KMS-11 (cell line): ENCODE measurements around the gene CFAP221.

Experiments
- H2AFZ ChIP-seq: fragments of 200-600 bp; sonication (generic); 2 replicates; pipeline ENCODE4 v1.6.1; 2016; ENCODE audit warnings: antibody characterized with exemption, mixed run types, low read depth
- H3K27ac ChIP-seq: fragments of 200-600 bp; sonication (generic); 2 replicates; pipeline ENCODE4 v1.6.1; 2016; ENCODE audit warnings: mild to moderate bottlenecking, mixed run types
- H3K27me3 ChIP-seq: fragments of 200-600 bp; sonication (generic); 2 replicates; pipeline ENCODE4 v1.6.1; 2017; ENCODE audit warnings: mild to moderate bottlenecking, low read depth, mixed run types, moderate library complexity; ENCODE audit not compliant: insufficient read depth
- H3K36me3 ChIP-seq: fragments of 200-600 bp; sonication (generic); 2 replicates; pipeline ENCODE4 v1.6.1; 2017; ENCODE audit warnings: mild to moderate bottlenecking, mixed run types; ENCODE audit not compliant: insufficient read depth
- H3K4me1 ChIP-seq: fragments of 200-600 bp; sonication (generic); 2 replicates; pipeline ENCODE4 v1.6.1; 2016; ENCODE audit warnings: mild to moderate bottlenecking, low read depth, mixed run types; ENCODE audit not compliant: poor library complexity, severe bottlenecking
- H3K4me2 ChIP-seq: fragments of 200-600 bp; sonication (generic); 2 replicates; pipeline ENCODE4 v1.7.0; 2016; ENCODE audit warnings: mild to moderate bottlenecking, mixed run types
- H3K4me3 ChIP-seq: fragments of 200-600 bp; sonication (generic); IDR thresholded peaks from 2 replicates; pipeline ENCODE4 v1.6.1; 2017; ENCODE audit warnings: low read depth, low read length, mixed read lengths; ENCODE audit not compliant: insufficient read depth
- H3K79me2 ChIP-seq: fragments of 200-600 bp; sonication (generic); 2 replicates; pipeline ENCODE4 v1.6.1; 2016; ENCODE audit warnings: low read depth, mixed run types; ENCODE audit not compliant: insufficient read depth
- H3K9ac ChIP-seq: fragments of 200-600 bp; sonication (generic); 2 replicates; pipeline ENCODE4 v1.6.1; 2016; ENCODE audit warnings: mild to moderate bottlenecking, mixed run types
- H4K20me1 ChIP-seq: fragments of 200-600 bp; sonication (generic); 2 replicates; pipeline ENCODE4 v1.6.1; 2016; ENCODE audit warnings: mild to moderate bottlenecking, mixed run types; ENCODE audit not compliant: insufficient read depth
- CTCF ChIP-seq: fragments of 200-600 bp; sonication (generic); conservative IDR thresholded peaks from 2 replicates; pipeline ENCODE4 v1.6.1; 2017; ENCODE audit warnings: low read depth, mild to moderate bottlenecking, antibody characterized with exemption, low read length, moderate library complexity, mixed read lengths

CFAP221 gene

GRCh38 chr2:119688616-119689015 is 144.4 kb downstream of the CFAP221 start:
- no peak overlapping the region for H3K4me2 ChIP-seq
- H4K20me1 ChIP-seq, result no peaks in the 10 kb centered on the region
- H2AFZ ChIP-seq, result no peak overlapping the region
- no peaks in the 10 kb centered on the region for H3K79me2 ChIP-seq
- TF ChIP-seq CTCF, result no peak
- no peak overlapping the region for H3K4me3 ChIP-seq
- no peaks in the 10 kb centered on the region for H3K27me3 ChIP-seq
- no peaks in the 10 kb centered on the region for H3K4me1 ChIP-seq
- no peaks in the 10 kb centered on the region for H3K36me3 ChIP-seq
- no peak overlapping the region for H3K27ac ChIP-seq
- H3K9ac ChIP-seq, result no peak overlapping the region

- no peaks in the 10 kb centered on the region for H3K36me3 ChIP-seq
- no peaks in the 10 kb centered on the region for H3K27me3 ChIP-seq
- no peak overlapping the region for H3K9ac ChIP-seq
- no peak overlapping the region for H3K4me2 ChIP-seq
- H3K27ac ChIP-seq, result no peak overlapping the region
- no peak for TF ChIP-seq CTCF
- no peaks in the 10 kb centered on the region for H4K20me1 ChIP-seq
- no peak overlapping the region for H3K4me3 ChIP-seq
- H3K79me2 ChIP-seq, result no peaks in the 10 kb centered on the region
- H3K4me1 ChIP-seq, result peaks cover 1% of the 10 kb centered on the region
- no peak overlapping the region for H2AFZ ChIP-seq
Observed at GRCh38 chr2:119689218-119689617, 145.0 kb downstream of the CFAP221 start.

GRCh38 chr2:119691189-119691588 is 146.9 kb downstream of the CFAP221 start:
- Histone ChIP-seq H3K9ac (no peak overlapping the region), H3K4me3 (no peak overlapping the region), H3K27ac (no peak overlapping the region), H3K4me1 (peaks cover 18% of the 10 kb centered on the region), H4K20me1 (no peaks in the 10 kb centered on the region), H3K36me3 (no peaks in the 10 kb centered on the region), H2AFZ (no peak overlapping the region), H3K79me2 (no peaks in the 10 kb centered on the region), H3K4me2 (no peak overlapping the region), H3K27me3 (no peaks in the 10 kb centered on the region)
- no peak for TF ChIP-seq CTCF

- Histone ChIP-seq H2AFZ (no peak overlapping the region), H3K4me3 (no peak overlapping the region), H3K27ac (no peak overlapping the region), H4K20me1 (no peaks in the 10 kb centered on the region), H3K36me3 (no peaks in the 10 kb centered on the region), H3K4me1 (peaks cover 18% of the 10 kb centered on the region), H3K79me2 (no peaks in the 10 kb centered on the region), H3K27me3 (no peaks in the 10 kb centered on the region), H3K9ac (no peak overlapping the region), H3K4me2 (no peak overlapping the region)
- TF ChIP-seq CTCF, result no peak
Observed at GRCh38 chr2:119691651-119692245, 147.5 kb downstream of the CFAP221 start.
